GM21367 (cell line): ENCODE results near the gene SLC39A1.
"Not testable (repeated sequence)": the region's sequence is repeated elsewhere in the genome, so short reads cannot be mapped to it uniquely, and the experiment has no call there.

Experiments used
- ATAC-seq: cut with Tn5 transposase; IDR thresholded peaks from one replicate; pipeline ENCODE4 v1.9.1; 2021; ENCODE audit not compliant: unreplicated experiment

Gene SLC39A1, protein sequence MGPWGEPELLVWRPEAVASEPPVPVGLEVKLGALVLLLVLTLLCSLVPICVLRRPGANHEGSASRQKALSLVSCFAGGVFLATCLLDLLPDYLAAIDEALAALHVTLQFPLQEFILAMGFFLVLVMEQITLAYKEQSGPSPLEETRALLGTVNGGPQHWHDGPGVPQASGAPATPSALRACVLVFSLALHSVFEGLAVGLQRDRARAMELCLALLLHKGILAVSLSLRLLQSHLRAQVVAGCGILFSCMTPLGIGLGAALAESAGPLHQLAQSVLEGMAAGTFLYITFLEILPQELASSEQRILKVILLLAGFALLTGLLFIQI

DNA sequence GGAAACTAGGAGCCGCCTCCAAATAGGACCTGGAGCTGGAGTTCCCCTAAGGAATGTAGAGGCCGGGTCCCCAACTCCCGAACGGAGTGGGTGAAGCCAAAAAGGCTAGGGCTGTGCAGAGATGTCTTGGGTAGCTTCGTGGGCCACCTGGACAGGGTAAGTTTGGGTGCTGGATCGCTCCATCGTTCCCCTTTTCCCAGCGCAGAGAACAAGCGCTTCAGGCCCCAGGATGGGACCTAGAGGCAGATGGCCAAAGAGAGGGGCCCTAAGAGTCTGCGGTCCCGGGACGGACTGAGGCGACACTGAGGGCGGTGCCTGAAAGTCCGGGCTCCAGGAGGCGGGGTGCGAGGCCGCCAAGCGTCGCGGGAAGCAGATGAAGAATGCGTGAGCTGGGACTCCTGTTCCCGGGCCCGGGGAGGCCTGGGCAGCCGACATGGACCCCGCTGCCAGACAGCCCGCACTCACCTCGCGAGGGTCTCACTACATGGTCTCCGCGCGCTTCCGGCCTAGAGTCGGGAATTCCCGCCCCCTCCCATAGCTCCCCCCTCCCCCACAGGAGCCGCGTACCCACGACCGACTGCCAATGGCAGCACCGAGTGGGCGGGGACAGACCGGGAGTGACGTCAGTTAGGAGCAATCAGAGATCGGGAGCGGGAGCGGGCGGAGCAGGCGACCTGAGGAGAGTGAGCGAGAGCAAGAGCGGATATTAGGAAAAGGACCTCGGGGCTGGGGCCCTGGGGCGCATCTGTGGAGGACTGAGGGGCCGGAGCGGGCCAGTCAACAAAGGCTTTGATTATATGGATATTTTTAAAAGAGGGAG, at the start of gene SLC39A1:
Gene SLC39A1 (minus strand): TSS at position 508 of the 820 bp plus-strand sequence. CDS start 822 bp downstream, outside the sequence.
- peak; percentile 30 for ATAC-seq

DNA sequence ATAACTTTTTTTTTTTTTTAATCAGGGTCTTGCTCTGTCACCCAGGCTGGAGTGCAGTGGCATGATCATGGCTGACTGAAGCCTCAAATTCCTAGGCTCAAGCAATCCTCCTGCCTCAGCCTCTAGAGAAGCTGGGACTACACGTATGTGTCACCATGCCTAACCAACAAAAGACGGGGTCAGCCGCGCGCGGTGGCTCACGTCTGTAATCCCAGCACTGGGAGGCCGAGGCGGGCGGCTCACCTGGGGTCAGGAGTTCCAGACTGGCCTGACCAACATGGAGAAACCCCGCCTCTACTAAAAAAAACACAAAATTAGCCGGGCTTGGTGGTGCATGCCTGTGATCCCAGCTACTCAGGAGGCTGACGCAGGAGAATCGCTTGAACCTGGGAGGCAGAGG, 49.2 kb upstream of the SLC39A1 start:
- not testable (repeated sequence) for ATAC-seq

DNA sequence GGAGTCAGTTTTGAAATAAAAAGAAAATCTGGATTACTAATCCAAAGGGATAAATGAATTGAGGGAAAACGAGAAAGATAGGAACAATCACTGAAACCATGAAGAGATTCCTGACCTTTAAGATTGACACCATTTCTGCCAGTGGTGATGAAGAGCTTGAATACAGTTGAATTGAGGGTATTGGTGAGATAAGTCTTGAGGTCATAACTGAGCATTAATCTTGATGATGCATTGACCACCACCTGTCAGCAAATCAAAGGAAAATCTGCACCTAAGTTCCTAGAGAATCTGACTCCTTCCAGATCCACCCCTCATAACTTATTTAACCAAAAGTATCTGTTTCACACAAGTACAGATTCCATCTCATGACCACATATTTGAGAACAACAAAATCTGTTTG, 48.8 kb upstream of the SLC39A1 start:
- no peak for ATAC-seq

DNA sequence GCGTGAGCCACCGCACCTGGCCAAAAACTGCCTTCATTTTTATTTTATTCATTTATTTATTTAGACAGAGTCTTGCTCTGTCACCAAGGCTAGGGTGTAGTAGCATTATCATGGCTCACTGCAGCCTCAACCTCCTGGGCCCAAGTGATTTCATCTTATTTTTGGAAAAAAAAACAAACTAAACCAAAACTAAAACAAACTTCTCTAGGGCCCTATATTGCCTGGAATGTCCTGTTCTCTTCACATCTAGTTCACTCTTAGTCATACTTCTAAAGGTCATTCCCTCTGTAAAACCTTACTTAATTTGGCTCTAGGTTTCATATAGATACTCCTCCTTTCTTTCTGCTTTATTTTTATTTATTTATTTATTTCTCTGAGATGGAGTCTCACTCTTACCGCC, 42.8 kb upstream of the SLC39A1 start:
- no peak for ATAC-seq

DNA sequence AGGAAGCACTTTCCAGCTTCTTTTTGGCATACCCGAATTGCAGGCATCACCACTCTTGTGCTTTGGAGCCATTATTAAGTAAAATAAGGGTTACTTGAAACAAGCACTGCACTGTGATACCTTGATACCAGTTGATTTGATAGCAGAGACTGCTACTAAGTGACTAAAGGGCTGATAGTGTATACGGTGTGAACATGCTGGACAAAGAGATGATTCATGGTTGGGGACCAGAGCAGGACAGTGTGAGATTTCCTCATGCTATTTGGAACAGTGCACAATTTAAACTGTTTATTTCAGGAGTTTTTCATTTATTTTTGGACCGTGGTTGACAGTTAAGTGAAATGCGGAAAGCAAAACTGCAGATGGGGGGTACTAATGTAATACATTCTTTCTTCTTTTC, 37.1 kb upstream of the SLC39A1 start:
- ATAC-seq, result no peak

DNA sequence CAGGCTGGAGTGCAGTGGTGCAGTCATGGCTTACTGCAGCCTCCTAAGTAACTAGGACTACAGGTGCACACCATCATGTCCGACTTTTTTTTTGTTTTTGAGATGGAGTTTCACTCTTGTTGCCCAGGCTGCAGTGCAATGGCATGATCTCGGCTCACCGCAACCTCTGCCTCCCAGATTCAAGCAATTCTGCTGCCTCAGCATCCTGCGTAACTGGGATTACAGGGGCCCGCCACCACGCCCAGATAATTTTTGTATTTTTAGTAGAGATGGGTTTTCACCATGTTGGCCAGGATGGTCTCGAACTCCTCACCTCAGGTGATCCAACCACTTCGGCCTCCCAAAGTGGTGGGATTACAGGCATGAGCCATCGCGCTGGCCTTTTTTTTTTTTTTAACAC, 33.5 kb upstream of the SLC39A1 start:
- ATAC-seq, result not testable (repeated sequence)

DNA sequence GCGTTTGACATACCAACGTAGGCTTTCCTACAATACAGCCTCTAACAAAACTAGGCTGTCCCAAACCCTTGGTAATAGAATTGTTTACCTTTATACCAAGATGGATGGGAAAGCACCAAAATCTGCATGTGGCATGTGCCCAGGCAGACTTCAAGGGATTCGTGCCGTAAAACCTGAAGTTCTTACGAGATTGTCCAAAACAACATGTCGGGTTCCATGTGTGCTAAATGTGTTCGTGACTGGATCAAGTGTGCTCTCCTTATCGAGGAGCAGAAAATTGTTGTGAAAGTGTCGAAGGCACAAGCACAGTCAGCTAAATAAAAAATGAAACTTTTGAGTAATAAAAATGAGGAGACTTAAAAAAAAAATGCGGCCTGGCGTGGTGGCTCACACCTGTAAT, 32.3 kb upstream of the SLC39A1 start:
- no peak for ATAC-seq

DNA sequence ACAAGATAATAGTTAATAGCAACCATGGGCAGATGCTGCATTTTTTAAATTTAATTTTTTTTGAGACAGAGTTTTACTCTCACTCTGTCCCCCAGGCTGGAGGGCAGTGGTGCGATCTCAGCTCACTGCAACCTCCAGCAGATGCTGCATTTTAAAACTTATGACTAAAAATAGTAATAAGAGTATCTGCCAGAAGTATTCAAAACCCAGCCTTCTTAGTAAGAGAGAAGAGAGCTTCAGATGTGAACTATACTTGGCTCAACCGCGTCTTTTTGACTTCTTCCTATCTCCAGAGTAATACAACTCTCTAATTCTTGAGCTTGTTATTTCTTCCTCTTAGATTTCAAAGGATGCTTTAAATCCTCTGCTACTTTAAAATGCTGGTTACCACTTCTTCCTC, 31.9 kb upstream of the SLC39A1 start:
- no peak for ATAC-seq

DNA sequence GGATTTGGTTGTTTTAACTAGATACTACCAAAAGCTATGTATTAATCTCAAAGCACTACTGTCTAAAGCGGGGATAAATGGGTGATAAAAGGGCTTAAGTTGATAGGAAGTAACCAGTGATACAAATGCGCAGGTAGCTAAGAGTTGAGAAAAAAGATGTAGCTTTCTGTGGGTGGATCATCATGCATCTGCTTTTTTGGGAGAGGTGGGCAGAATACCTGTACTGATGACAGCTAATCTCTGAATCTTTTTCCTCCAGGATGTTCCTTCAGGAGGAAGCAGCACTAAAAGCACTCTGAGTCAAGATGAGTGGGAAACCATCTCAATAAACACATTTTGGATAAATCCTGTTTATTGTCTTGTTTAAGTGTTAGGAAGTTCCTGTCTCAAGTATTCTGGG, 28.5 kb upstream of the SLC39A1 start:
- ATAC-seq, result no peak

DNA sequence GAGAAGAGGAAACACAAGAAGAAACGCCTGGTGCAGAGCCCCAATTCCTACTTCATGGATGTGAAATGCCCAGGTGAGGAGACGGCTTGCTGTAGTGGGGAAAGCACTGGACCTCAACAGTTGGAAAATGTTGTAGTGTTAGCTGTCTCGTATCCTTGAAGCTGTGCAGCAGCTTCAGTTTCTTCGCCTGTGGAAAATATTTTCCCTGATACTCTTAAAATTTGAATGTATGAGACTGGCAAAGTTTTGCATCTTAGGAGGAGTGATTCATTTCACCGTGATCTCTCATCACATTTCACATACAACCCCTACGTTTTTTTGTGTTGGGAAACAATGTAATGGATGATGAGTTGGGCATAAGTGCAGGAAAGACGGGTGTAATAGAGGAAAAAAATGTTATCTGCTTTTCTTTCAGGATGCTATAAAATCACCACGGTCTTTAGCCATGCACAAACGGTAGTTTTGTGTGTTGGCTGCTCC, 27.9 kb upstream of the SLC39A1 start:
- no peak for ATAC-seq

DNA sequence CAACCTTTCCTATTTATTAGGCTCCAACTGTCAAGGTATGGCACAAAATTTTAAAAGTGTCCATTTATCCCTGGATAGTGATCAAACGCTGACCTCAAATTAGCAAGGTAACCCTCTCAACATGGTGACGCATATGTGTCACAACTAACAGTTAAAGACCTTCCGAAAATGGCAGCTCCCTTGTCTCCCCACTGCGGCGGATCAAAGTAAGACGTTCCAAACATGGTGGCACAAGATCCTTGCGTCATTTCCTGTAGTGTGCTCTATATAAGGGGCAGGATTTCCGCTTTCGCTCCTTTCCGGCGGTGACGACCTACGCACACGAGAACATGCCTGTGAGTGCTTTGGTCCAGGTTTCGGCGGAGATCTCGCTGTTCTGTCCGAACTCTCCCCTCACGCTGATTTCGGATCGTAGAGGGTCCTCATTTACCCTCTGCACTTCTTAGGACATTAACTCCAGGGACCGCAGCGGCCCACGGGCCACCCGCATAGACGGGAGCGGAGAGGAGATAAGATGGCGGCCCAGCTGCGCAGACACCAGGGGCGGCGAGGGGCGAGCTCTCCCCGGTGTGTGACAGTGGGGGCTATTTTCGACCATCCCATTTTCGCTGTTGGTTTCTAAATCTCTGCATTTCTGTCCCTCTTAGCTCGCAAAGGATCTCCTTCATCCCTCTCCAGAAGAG, 27.3 kb upstream of the SLC39A1 start, which contains the start of gene RPS27:
Gene RPS27 (plus strand): TSS at position 295 of the 683 bp plus-strand sequence. CDS start 35 bp downstream, at position 330.
- peak; percentile 68 for ATAC-seq

DNA sequence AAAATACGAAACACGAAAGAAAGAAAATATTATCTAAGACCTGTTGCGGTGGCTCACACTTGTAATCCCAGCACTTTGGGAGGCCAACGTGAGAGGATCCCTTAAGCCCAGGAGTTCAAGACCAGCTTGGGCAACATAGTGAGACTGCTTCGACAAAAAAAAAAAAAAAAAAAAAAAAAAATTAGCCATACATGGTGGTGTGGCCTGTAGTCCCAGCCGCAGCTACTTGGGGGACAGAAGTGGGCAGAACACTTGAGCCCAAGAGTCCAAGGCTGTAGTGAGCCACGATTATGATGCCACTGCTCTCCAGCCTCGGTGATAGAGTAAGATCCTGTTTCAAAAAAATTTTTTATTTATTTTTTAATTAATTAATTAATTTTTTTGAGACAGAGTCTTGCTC, 24.3 kb upstream of the SLC39A1 start:
- ATAC-seq, result no peak

DNA sequence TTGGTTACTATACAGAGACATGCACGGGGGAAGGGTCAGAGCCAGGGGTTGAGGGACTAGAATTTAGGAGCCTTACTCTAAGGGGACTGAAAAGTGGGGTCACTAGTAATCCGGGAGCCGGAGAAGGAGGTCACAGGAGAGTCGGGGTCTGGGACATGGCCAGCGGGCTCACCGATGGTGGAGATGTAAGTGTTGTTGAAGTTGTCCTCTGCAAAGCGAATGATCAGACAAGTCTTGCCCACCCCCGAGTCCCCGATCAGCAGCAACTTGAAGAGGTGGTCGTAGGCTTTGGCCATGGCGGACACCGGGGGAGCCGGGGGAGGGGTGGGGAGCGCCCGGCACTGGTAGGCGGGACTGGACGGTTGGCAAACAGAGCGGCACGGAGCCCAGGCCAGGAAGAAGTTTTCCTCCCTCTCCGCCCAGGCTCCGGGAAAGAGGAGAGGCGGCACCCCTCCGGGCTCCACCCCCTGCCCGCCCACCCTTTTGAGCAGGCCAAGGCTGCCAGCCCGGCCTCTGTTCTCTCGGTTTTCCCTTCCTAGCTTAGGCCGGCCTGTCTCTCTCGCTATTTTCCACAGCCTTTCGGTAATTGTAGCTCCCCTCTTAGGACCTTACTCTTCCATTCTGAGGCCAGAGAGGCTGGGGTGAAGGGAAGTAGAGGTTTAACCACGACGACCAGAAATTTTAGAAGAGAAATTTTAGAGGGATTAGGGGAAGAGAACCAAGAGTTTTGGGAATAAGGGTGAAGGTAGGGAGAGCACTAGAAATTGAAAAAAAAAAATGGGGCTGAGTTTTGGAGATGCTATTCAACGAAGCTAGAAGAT, 22.8 kb upstream of the SLC39A1 start, which contains the start of gene RAB13:
Gene RAB13 (minus strand): TSS at position 399 of the 821 bp plus-strand sequence. CDS start 103 bp downstream, at position 296.
- no peak for ATAC-seq

DNA sequence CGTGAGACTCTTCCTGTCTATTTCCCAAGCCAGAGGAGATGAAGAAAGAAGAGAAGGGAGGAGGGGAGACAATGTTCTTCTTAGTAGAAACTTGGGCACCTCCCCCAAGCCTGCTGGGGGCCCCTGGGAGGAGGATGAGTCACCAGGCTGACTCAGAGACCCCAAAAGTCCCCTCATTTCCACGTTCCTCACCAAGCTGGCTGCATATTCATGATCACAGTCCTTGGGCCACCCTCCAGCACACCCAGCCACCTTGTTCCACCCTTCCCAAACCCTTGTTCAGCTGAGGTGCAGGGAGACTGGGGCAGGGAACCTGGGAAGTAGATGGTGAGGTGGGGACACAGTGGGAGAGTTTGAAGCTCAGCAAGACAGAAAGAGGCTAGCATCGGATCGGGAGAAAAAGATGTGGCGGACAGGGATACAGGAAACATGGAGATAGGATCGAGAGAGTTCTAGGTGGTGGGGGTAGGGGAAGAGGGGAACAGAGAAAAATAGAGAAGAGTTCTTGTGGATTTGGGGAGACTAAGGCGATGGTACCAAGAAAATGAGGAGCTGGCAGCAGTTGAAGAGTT, 22.1 kb upstream of the SLC39A1 start:
- ATAC-seq, result no peak

DNA sequence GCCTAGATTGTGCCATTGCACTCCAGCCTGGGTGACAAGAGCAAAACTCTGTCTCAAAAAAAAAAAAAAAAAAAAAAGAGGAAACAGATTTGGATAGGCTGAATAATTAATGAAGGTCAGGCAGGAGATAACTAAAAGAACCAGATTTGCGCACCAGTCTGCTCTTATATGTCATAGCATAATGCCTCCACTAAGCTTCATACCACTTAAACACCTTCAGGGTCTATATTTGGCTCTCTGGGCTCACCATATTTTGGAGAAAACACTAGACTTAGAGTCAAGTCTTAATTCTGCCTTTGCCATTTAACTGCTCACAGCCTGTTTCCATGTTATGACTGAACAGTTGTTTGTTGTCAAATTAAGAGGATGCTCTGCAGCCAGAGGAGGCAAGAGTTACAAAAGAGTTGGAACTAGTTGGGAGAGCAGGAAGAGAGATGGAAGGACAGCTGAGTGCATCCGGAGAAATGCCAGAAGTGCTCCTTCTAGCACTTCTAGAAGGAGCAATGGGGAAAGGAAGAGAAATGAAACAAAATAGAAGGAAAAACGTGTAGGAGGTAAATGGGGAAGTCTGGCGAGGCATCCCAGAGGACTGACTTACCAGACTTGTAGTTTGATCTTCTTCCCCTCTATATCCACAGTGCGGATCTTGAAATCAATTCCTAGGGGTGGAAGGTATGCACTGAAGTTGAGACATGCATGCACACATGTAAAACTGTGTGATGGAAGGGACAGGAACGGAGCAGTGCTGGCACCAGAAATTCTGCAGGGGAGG, 21.0 kb upstream of the SLC39A1 start:
- no peak for ATAC-seq

DNA sequence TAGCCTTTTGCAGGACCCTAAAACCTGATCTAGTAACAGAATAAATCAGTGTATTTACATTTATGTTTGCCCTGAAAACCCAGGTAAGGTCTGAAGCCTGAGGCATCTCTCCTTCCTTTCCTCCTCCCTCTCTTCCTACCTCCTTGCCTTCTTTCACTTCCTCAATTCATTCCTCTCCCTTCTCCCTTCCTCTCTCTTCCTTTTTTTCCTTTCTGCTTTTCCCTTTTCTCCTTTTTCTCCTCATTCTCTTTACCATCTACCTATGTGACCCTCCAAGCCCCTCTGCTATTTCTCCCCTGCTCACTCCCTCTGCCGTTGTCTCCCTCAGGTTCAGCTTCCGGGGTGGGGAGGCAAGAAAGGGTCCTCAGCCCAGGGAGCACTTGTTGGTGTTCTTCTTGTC, 18.4 kb upstream of the SLC39A1 start:
- not testable (repeated sequence) for ATAC-seq

DNA sequence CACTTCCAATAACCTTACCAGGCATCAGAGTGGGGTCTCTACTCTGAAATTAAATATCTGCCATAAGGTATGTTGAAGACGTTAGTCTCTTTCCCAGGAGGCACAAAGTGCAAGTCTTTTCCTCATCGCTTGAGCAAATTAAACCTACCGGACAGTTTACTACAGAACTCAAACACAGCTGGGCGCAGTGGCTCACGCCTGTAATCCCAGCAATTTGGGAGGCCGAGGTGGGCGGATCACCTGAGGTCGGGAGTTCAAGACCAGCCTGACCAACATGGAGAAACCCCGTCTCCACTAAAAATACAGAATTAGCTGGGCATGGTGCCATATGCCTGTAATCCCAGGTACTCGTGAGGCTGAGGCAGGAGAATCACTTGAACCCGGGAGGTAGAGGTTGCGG, 15.8 kb upstream of the SLC39A1 start:
- not testable (repeated sequence) for ATAC-seq

DNA sequence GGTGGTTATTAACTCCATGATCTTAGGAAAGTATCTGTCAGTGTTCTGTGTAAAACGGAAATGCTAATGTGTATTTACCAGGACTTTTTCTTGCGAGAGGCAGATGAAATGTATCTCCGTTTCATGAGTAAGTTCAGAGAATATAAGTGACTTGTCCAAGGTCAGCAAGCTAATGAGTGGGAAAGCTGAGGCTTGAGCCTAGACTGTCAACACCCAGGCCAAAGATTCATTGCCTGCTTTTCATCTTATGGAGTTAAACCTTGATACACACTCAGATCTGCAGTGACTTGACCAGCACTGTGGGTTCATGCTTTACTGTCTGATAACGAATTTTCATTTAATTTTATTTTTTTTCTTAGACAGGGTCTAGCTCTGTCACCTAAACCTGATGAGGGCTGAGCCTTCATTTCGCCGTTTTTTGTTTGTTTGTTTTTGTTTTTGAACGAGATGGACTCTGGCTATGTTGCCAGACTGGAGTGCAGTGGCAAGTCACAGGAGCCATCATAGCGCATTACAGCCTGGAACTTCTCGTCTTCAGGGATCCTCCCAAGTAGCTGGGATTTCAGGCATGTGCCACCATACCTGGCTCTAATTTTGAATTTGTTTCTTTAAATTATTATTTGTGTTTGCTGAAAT, 15.1 kb upstream of the SLC39A1 start:
- no peak for ATAC-seq
